Measurements from ENCODE around the gene ANKMY2. TPM values are rescaled to one million over a fixed set of nuclear protein-coding genes. Genes with fewer than 3 reads are reported as not detected.

ANKMY2 gene
- polyA plus RNA-seq, 1 donor from 2014 or later, result 94.7 TPM

GRCh38 chr7:16564023-16564380 is 81.6 kb downstream of the ANKMY2 start:
- Histone ChIP-seq H3K9me3 (ENCODE audit: low read length) (no peaks in the 10 kb centered on the region), H3K79me2 (replicated peaks; ENCODE audit: insufficient read depth, low read length) (no peaks in the 10 kb centered on the region), H3F3A (ENCODE audit: insufficient read depth, low read length, poor library complexity, severe bottlenecking) (no peaks in the 10 kb centered on the region), H3K27me3 (ENCODE audit: insufficient read depth, low read depth, low read length) (no peaks in the 10 kb centered on the region), H2AFZ (ENCODE audit: low read depth, low read length) (no peak overlapping the region), H3K9me2 (ENCODE audit: insufficient read depth, low read length) (no peaks in the 10 kb centered on the region), H3K4me2 (ENCODE audit: low read length) (no peak overlapping the region), H3K4me3 (ENCODE audit: low read length) (no peak overlapping the region), H3K9ac (ENCODE audit: low read length) (no peak overlapping the region), H3K36me3 (ENCODE audit: insufficient read depth, low read length) (no peaks in the 10 kb centered on the region), H4K20me1 (ENCODE audit: insufficient read depth) (no peaks in the 10 kb centered on the region), H3K27ac (ENCODE audit: low read length) (no peak overlapping the region)
- TF ChIP-seq CTCF (IDR thresholded peaks at IDR 0.05; ENCODE audit: poor library complexity, severe bottlenecking) (no peak), RAD21 (conservative IDR thresholded peaks at IDR 0.05) (no peak), EP300 (conservative IDR thresholded peaks at IDR 0.05; ENCODE audit: poor library complexity, severe bottlenecking) (no peak)

GRCh38 chr7:16563281-16564022 is 82.1 kb downstream of the ANKMY2 start:
- TF ChIP-seq SMC3 (conservative IDR thresholded peaks at IDR 0.05; ENCODE audit: poor library complexity) (no peak), RAD21 (conservative IDR thresholded peaks at IDR 0.05) (no peak), EZH2 (IDR thresholded peaks at IDR 0.05; ENCODE audit: borderline replicate concordance, insufficient read depth, low read length, poor library complexity, severe bottlenecking) (no peak), REST (IDR thresholded peaks at IDR 0.05; ENCODE audit: borderline replicate concordance) (no peak), POLR2AphosphoS5 (IDR thresholded peaks at IDR 0.05) (no peak), TAF1 (IDR thresholded peaks at IDR 0.05; ENCODE audit: low read depth) (no peak), MXI1 (conservative IDR thresholded peaks at IDR 0.05; ENCODE audit: poor library complexity, severe bottlenecking) (no peak), CTCF (IDR thresholded peaks at IDR 0.05; ENCODE audit: poor library complexity, severe bottlenecking) (no peak), EP300 (conservative IDR thresholded peaks at IDR 0.05; ENCODE audit: poor library complexity, severe bottlenecking) (no peak)
- H3K4me2 ChIP-seq (ENCODE audit: low read length), result no peak overlapping the region

More at GRCh38 chr7:16563281-16564022, 82.1 kb downstream of the ANKMY2 start:
- no peaks in the 10 kb centered on the region for H3K9me2 ChIP-seq (ENCODE audit: insufficient read depth, low read length)
- no peaks in the 10 kb centered on the region for H3K9me3 ChIP-seq (ENCODE audit: low read length)
- no peak overlapping the region for H3K4me3 ChIP-seq (ENCODE audit: low read length)
- H3K79me2 ChIP-seq (replicated peaks; ENCODE audit: insufficient read depth, low read length), result no peaks in the 10 kb centered on the region
- no peaks in the 10 kb centered on the region for H3K27me3 ChIP-seq (ENCODE audit: insufficient read depth, low read depth, low read length)
- H4K20me1 ChIP-seq (ENCODE audit: insufficient read depth), result no peaks in the 10 kb centered on the region
- no peak overlapping the region for H3K9ac ChIP-seq (ENCODE audit: low read length)
- no peaks in the 10 kb centered on the region for H3K36me3 ChIP-seq (ENCODE audit: insufficient read depth, low read length)
- no peak overlapping the region for H3K27ac ChIP-seq (ENCODE audit: low read length)
- H2AFZ ChIP-seq (ENCODE audit: low read depth, low read length), result no peak overlapping the region
- H3F3A ChIP-seq (ENCODE audit: insufficient read depth, low read length, poor library complexity, severe bottlenecking), result no peaks in the 10 kb centered on the region
